Naive B cell (primary cell): ENCODE measurements around the gene RAB11FIP4. TPM values are rescaled to one million over a fixed set of nuclear protein-coding genes. Genes with fewer than 3 reads are reported as not detected.

Source experiments
- ATAC-seq, 2 donors: fragments of 150-1000 bp; cut with Tn5 transposase; 2 replicates each; pipeline ENCODE4 v1.10.0; 2021; ENCODE audit warnings: low read depth in 2 of 2, mild to moderate bottlenecking in 2 of 2, moderate library complexity in 2 of 2
- DNase-seq: peaks from one replicate; pipeline ENCODE4 v3.0.0; 2022
- H3K27ac Mint-ChIP-seq, 6 donors: one replicate each; pipeline ENCODE4 v1.8.0; 2020 to 2022; ENCODE audit warnings: mild to moderate bottlenecking in 6 of 6, mixed read lengths in 6 of 6, moderate library complexity in 5 of 6, inconsistent platforms in 2 of 6
- H3K27me3 Mint-ChIP-seq, 3 donors: one replicate each; pipeline ENCODE4 v1.8.0; 2021 to 2022; ENCODE audit warnings: mixed read lengths in 3 of 3, mild to moderate bottlenecking in 1 of 3
- H3K36me3 Mint-ChIP-seq, 2 donors: one replicate each; pipeline ENCODE4 v1.8.0; 2020 to 2022; ENCODE audit warnings: mixed read lengths in 2 of 2, inconsistent platforms in 1 of 2, mild to moderate bottlenecking in 1 of 2
- H3K4me1 Mint-ChIP-seq, 3 donors: one replicate each; pipeline ENCODE4 v1.8.0; 2020 to 2022; ENCODE audit warnings: mixed read lengths in 3 of 3, inconsistent platforms in 1 of 3, mild to moderate bottlenecking in 1 of 3, moderate library complexity in 1 of 3
- H3K4me3 Mint-ChIP-seq, 8 donors: one replicate each; pipeline ENCODE4 v1.8.0; 2020 to 2022; ENCODE audit warnings: mild to moderate bottlenecking in 8 of 8, mixed read lengths in 8 of 8, moderate library complexity in 8 of 8, inconsistent platforms in 2 of 8
- H3K9me3 Mint-ChIP-seq, 7 donors: one replicate each; pipeline ENCODE4 v1.8.0; 2020 to 2022; ENCODE audit warnings: mixed read lengths in 7 of 7, mild to moderate bottlenecking in 5 of 7, inconsistent platforms in 2 of 7, moderate library complexity in 1 of 7
- polyA plus RNA-seq, 6 donors: library from polyadenylated mRNA; unstranded; fragments of 300-500 nt; fragmentation: Illumina TruSeq; gene quantifications; one replicate each; pipeline ENCODE4 v1.2.3, GENCODE V29; 2021; ENCODE audit warnings: low read depth in 6 of 6

Gene RAB11FIP4
- polyA plus RNA-seq, 6 donors from 2014 or later, result 7.3 to 29.7 (median 20.8) TPM

- Mint-ChIP-seq H3K36me3 (no peaks in the 10 kb centered on the region), H3K27me3 (no peaks in the 10 kb centered on the region), H3K4me3 (peak overlapping the region in 1 of 8 donors; percentile 20), H3K4me1 (peaks cover 14 to 29% (median 23%) of the 10 kb centered on the region in 3 donors), H3K9me3 (peaks cover 0 to 1% (median 0%) of the 10 kb centered on the region in 7 donors), H3K27ac (no peak overlapping the region)
- ATAC-seq (no peak), DNase-seq (no peak)
Measured at GRCh38 chr17:31566247-31566991, 174.9 kb downstream of the RAB11FIP4 start.

GRCh38 chr17:31566992-31567373, 175.5 kb downstream of the RAB11FIP4 start:
- Mint-ChIP-seq H3K27ac (no peak overlapping the region), H3K27me3 (no peaks in the 10 kb centered on the region), H3K36me3 (no peaks in the 10 kb centered on the region), H3K9me3 (peaks cover 0 to 1% (median 0%) of the 10 kb centered on the region in 7 donors), H3K4me1 (peaks cover 10 to 23% (median 20%) of the 10 kb centered on the region in 3 donors), H3K4me3 (peak overlapping the region in 4 of 8 donors; percentile 38 to 67 (median 53))
- DNase-seq (no peak), ATAC-seq (no peak)

GRCh38 chr17:31568121-31568520, 176.6 kb downstream of the RAB11FIP4 start:
- no peaks in the 10 kb centered on the region for H3K27me3 Mint-ChIP-seq
- DNase-seq, result no peak
- peaks cover 0 to 1% (median 0%) of the 10 kb centered on the region in 7 donors for H3K9me3 Mint-ChIP-seq
- no peaks in the 10 kb centered on the region for H3K36me3 Mint-ChIP-seq
- H3K4me3 Mint-ChIP-seq, result peak overlapping the region; percentile 5 to 77 (median 61)
- H3K4me1 Mint-ChIP-seq, result peaks cover 10 to 19% (median 17%) of the 10 kb centered on the region in 3 donors
- H3K27ac Mint-ChIP-seq, result peak overlapping the region in 1 of 6 donors; percentile 39
- peak in 1 of 2 donors; percentile 32 for ATAC-seq

GRCh38 chr17:31568539-31568938, 177.1 kb downstream of the RAB11FIP4 start:
- H3K36me3 Mint-ChIP-seq, result no peaks in the 10 kb centered on the region
- no peak overlapping the region for H3K27ac Mint-ChIP-seq
- peaks cover 0 to 1% (median 0%) of the 10 kb centered on the region in 7 donors for H3K9me3 Mint-ChIP-seq
- DNase-seq, result no peak
- no peaks in the 10 kb centered on the region for H3K27me3 Mint-ChIP-seq
- peak overlapping the region in 7 of 8 donors; percentile 21 to 77 (median 66) for H3K4me3 Mint-ChIP-seq
- H3K4me1 Mint-ChIP-seq, result peaks cover 10 to 19% (median 17%) of the 10 kb centered on the region in 3 donors
- ATAC-seq, result no peak

GRCh38 chr17:31570231-31570630, 178.8 kb downstream of the RAB11FIP4 start:
- H3K4me3 Mint-ChIP-seq, result no peak overlapping the region
- no peaks in the 10 kb centered on the region for H3K27me3 Mint-ChIP-seq
- H3K9me3 Mint-ChIP-seq, result peaks cover 0 to 1% (median 0%) of the 10 kb centered on the region in 7 donors
- no peaks in the 10 kb centered on the region for H3K36me3 Mint-ChIP-seq
- peak overlapping the region in 2 of 6 donors; percentile 28 to 70 for H3K27ac Mint-ChIP-seq
- peaks cover 13 to 24% (median 19%) of the 10 kb centered on the region in 3 donors for H3K4me1 Mint-ChIP-seq
- DNase-seq, result no peak
- ATAC-seq, result no peak

- Mint-ChIP-seq H3K27me3 (no peaks in the 10 kb centered on the region), H3K27ac (peak overlapping the region in 1 of 6 donors; percentile 79), H3K36me3 (no peaks in the 10 kb centered on the region), H3K4me1 (peaks cover 10 to 24% (median 23%) of the 10 kb centered on the region in 3 donors), H3K4me3 (peak overlapping the region in 1 of 8 donors; percentile 55), H3K9me3 (peaks cover 0 to 1% (median 0%) of the 10 kb centered on the region in 7 donors)
- DNase-seq (no peak), ATAC-seq (no peak)
Measured at GRCh38 chr17:31570951-31571892, 179.7 kb downstream of the RAB11FIP4 start.

- peaks cover 0 to 1% (median 0%) of the 10 kb centered on the region in 7 donors for H3K9me3 Mint-ChIP-seq
- no peaks in the 10 kb centered on the region for H3K36me3 Mint-ChIP-seq
- peaks cover 9 to 21% (median 21%) of the 10 kb centered on the region in 3 donors for H3K4me1 Mint-ChIP-seq
- H3K27me3 Mint-ChIP-seq, result no peaks in the 10 kb centered on the region
- peak overlapping the region in 1 of 6 donors; percentile 2 for H3K27ac Mint-ChIP-seq
- no peak overlapping the region for H3K4me3 Mint-ChIP-seq
- DNase-seq (no peak), ATAC-seq (no peak)
Measured at GRCh38 chr17:31572341-31572740, 180.9 kb downstream of the RAB11FIP4 start.

GRCh38 chr17:31573047-31573446, 181.6 kb downstream of the RAB11FIP4 start:
- no peak for ATAC-seq
- H3K9me3 Mint-ChIP-seq, result peaks cover 0 to 1% (median 0%) of the 10 kb centered on the region in 7 donors

GRCh38 chr17:31573861-31574260, 182.4 kb downstream of the RAB11FIP4 start:
- Mint-ChIP-seq H3K36me3 (no peaks in the 10 kb centered on the region), H3K4me3 (no peak overlapping the region), H3K9me3 (peaks cover 0 to 1% (median 0%) of the 10 kb centered on the region in 7 donors), H3K4me1 (peaks cover 3 to 12% (median 8%) of the 10 kb centered on the region in 3 donors), H3K27me3 (no peaks in the 10 kb centered on the region), H3K27ac (no peak overlapping the region)
- DNase-seq, result no peak
- ATAC-seq, result no peak

More at GRCh38 chr17:31573047-31573446, 181.6 kb downstream of the RAB11FIP4 start:
- no peaks in the 10 kb centered on the region for H3K27me3 Mint-ChIP-seq
- no peak overlapping the region for H3K27ac Mint-ChIP-seq
- H3K4me3 Mint-ChIP-seq, result peak overlapping the region in 1 of 8 donors; percentile 34
- no peak for DNase-seq
- peaks cover 3 to 14% (median 14%) of the 10 kb centered on the region in 3 donors for H3K4me1 Mint-ChIP-seq
- no peaks in the 10 kb centered on the region for H3K36me3 Mint-ChIP-seq

GRCh38 chr17:31574458-31574857, 183.0 kb downstream of the RAB11FIP4 start:
- H3K4me3 Mint-ChIP-seq, result no peak overlapping the region
- H3K27me3 Mint-ChIP-seq, result no peaks in the 10 kb centered on the region
- ATAC-seq (no peak), DNase-seq (no peak)
- peak overlapping the region in 1 of 6 donors; percentile 79 for H3K27ac Mint-ChIP-seq
- peaks cover 0 to 1% (median 0%) of the 10 kb centered on the region in 7 donors for H3K9me3 Mint-ChIP-seq
- peaks cover 3 to 12% (median 4%) of the 10 kb centered on the region in 3 donors for H3K4me1 Mint-ChIP-seq
- H3K36me3 Mint-ChIP-seq, result no peaks in the 10 kb centered on the region

GRCh38 chr17:31575043-31575442, 183.6 kb downstream of the RAB11FIP4 start:
- Mint-ChIP-seq H3K27ac (no peak overlapping the region), H3K27me3 (no peaks in the 10 kb centered on the region), H3K9me3 (peaks cover 0 to 1% (median 0%) of the 10 kb centered on the region in 7 donors), H3K4me1 (peaks cover 3 to 12% (median 4%) of the 10 kb centered on the region in 3 donors), H3K4me3 (no peak overlapping the region), H3K36me3 (no peaks in the 10 kb centered on the region)
- ATAC-seq (no peak), DNase-seq (no peak)

- no peak for ATAC-seq
- Mint-ChIP-seq H3K27ac (no peak overlapping the region), H3K4me3 (no peak overlapping the region), H3K9me3 (no peaks in the 10 kb centered on the region), H3K4me1 (peaks cover 17 to 25% (median 22%) of the 10 kb centered on the region in 3 donors), H3K36me3 (no peaks in the 10 kb centered on the region), H3K27me3 (no peaks in the 10 kb centered on the region)
- DNase-seq, result no peak
Measured at GRCh38 chr17:31579265-31579664, 187.8 kb downstream of the RAB11FIP4 start.

- H3K9me3 Mint-ChIP-seq, result no peaks in the 10 kb centered on the region
- DNase-seq, result no peak
- ATAC-seq, result no peak
- H3K27ac Mint-ChIP-seq, result no peak overlapping the region
- no peaks in the 10 kb centered on the region for H3K27me3 Mint-ChIP-seq
- H3K4me1 Mint-ChIP-seq, result peaks cover 14 to 27% (median 18%) of the 10 kb centered on the region in 3 donors
- H3K4me3 Mint-ChIP-seq, result no peak overlapping the region
- H3K36me3 Mint-ChIP-seq, result no peaks in the 10 kb centered on the region
Measured at GRCh38 chr17:31580316-31580705, 188.8 kb downstream of the RAB11FIP4 start.
